HS-27A (cell line): ENCODE measurements around the gene EXOC2.

ENCODE experiments used
- DNase-seq: peaks from one replicate; pipeline ENCODE4 v3.0.0-alpha.2; 2012; ENCODE audit warnings: low read depth, missing footprints

The EXOC2 gene

GRCh38 chr6:518218-518617 lies 174.7 kb downstream of the EXOC2 start:
- no peak for DNase-seq

- DNase-seq = no peak
These were observed 176.7 kb downstream of the EXOC2 start for GRCh38 chr6:516213-516612.

GRCh38 chr6:515267-515666 lies 177.7 kb downstream of the EXOC2 start:
- no peak for DNase-seq

- no peak for DNase-seq
These were observed 178.5 kb downstream of the EXOC2 start for GRCh38 chr6:514396-514978.

- no peak for DNase-seq
These were observed 179.0 kb downstream of the EXOC2 start for GRCh38 chr6:513961-514360.

GRCh38 chr6:513058-513457 lies 179.9 kb downstream of the EXOC2 start:
- DNase-seq = no peak

GRCh38 chr6:511488-512137 lies 181.3 kb downstream of the EXOC2 start:
- no peak for DNase-seq

GRCh38 chr6:509676-510075 lies 183.3 kb downstream of the EXOC2 start:
- no peak for DNase-seq

- no peak for DNase-seq
These were observed 184.3 kb downstream of the EXOC2 start for GRCh38 chr6:508614-509013.

GRCh38 chr6:508006-508405 lies 184.9 kb downstream of the EXOC2 start:
- no peak for DNase-seq

GRCh38 chr6:506920-507622 lies 185.9 kb downstream of the EXOC2 start:
- DNase-seq = no peak

GRCh38 chr6:506508-506907 lies 186.4 kb downstream of the EXOC2 start:
- no peak for DNase-seq

GRCh38 chr6:505374-505773 lies 187.6 kb downstream of the EXOC2 start:
- no peak for DNase-seq

- DNase-seq = no peak
These were observed 188.4 kb downstream of the EXOC2 start for GRCh38 chr6:504446-504980.

GRCh38 chr6:503610-504362 lies 189.2 kb downstream of the EXOC2 start:
- no peak for DNase-seq

GRCh38 chr6:502761-503160 lies 190.2 kb downstream of the EXOC2 start:
- no peak for DNase-seq

GRCh38 chr6:501891-502601 lies 190.9 kb downstream of the EXOC2 start:
- no peak for DNase-seq

- DNase-seq = no peak
These were observed 193.3 kb downstream of the EXOC2 start for GRCh38 chr6:499617-500016.

GRCh38 chr6:498795-499231 lies 194.1 kb downstream of the EXOC2 start:
- DNase-seq = no peak

GRCh38 chr6:497258-497657 lies 195.7 kb downstream of the EXOC2 start:
- DNase-seq = no peak

- no peak for DNase-seq
These were observed 196.3 kb downstream of the EXOC2 start for GRCh38 chr6:496649-497048.

GRCh38 chr6:494394-494793 lies 198.5 kb downstream of the EXOC2 start:
- no peak for DNase-seq
